Measurements from ENCODE around the gene AMBN.

AMBN gene

GRCh38 chr4:70583952-70584834, 7.9 kb upstream of the AMBN start:
- Histone ChIP-seq H3K4me1 (no peaks in the 10 kb centered on the region), H3K4me3 (ENCODE audit: low read depth, low read length) (no peak overlapping the region), H3K36me3 (no peaks in the 10 kb centered on the region), H3K9me3 (no peaks in the 10 kb centered on the region), H3K27me3 (no peaks in the 10 kb centered on the region)
- TF ChIP-seq, protein P1, sequence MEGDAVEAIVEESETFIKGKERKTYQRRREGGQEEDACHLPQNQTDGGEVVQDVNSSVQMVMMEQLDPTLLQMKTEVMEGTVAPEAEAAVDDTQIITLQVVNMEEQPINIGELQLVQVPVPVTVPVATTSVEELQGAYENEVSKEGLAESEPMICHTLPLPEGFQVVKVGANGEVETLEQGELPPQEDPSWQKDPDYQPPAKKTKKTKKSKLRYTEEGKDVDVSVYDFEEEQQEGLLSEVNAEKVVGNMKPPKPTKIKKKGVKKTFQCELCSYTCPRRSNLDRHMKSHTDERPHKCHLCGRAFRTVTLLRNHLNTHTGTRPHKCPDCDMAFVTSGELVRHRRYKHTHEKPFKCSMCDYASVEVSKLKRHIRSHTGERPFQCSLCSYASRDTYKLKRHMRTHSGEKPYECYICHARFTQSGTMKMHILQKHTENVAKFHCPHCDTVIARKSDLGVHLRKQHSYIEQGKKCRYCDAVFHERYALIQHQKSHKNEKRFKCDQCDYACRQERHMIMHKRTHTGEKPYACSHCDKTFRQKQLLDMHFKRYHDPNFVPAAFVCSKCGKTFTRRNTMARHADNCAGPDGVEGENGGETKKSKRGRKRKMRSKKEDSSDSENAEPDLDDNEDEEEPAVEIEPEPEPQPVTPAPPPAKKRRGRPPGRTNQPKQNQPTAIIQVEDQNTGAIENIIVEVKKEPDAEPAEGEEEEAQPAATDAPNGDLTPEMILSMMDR (IDR thresholded peaks at IDR 0.05; ENCODE audit: low read depth, low read length): no peak
- no peak for DNase-seq

DNA sequence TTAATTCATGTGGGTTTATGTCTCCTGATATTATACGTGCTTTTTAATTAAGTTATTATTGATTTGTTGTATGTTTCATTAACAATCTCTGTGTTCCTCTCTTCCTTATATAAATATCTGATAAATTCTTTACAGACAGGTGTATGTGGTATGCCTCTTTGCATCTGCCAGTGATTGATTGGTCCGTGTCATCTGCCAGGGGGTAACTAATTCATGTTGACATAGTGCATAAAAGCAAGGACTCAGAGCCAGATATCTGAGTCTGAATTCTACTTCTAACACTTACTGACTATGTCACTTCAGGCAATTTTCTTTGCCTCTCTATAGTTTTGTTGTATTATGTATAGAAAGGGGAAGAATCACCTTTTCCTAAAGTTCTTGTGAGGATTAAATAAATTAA, 5.2 kb upstream of the AMBN start:
- Histone ChIP-seq H3K27me3 (no peaks in the 10 kb centered on the region), H3K36me3 (no peaks in the 10 kb centered on the region), H3K9me3 (no peaks in the 10 kb centered on the region), H3K4me3 (ENCODE audit: low read depth, low read length) (no peak overlapping the region), H3K4me1 (no peaks in the 10 kb centered on the region)
- no peak for DNase-seq
- TF ChIP-seq, protein P1 (IDR thresholded peaks at IDR 0.05; ENCODE audit: low read depth, low read length): no peak

DNA sequence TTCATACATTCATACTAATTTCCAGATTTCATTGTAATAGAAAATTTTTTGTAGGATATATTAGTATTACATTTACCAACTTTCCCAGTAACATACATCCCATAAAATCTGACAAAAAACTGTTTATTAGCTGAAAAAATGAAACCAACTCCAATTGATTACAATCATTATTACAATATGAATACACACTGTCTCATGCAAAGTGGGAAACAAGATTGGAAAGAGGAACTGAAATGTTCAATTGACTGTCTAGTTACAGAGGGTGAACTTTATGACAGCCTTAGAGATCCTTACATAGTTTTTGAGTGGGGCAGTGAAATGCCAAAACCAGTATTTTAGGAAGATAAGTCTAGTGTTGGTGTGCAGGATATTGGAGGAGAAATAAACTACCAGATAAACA, 2.3 kb upstream of the AMBN start:
- DNase-seq: no peak
- Histone ChIP-seq H3K9me3 (no peaks in the 10 kb centered on the region), H3K4me1 (no peaks in the 10 kb centered on the region), H3K4me3 (ENCODE audit: low read depth, low read length) (no peak overlapping the region), H3K27me3 (peaks cover 5% of the 10 kb centered on the region; the same call in 1 of the 2 replicates), H3K36me3 (no peaks in the 10 kb centered on the region)
- TF ChIP-seq, protein P1 (IDR thresholded peaks at IDR 0.05; ENCODE audit: low read depth, low read length): no peak

- no peaks in the 10 kb centered on the region for H3K9me3 ChIP-seq
- DNase-seq: no peak
- TF ChIP-seq, protein P1 (IDR thresholded peaks at IDR 0.05; ENCODE audit: low read depth, low read length): no peak
- H3K4me3 ChIP-seq (ENCODE audit: low read depth, low read length): no peak overlapping the region
- no peaks in the 10 kb centered on the region for H3K36me3 ChIP-seq
- H3K4me1 ChIP-seq: no peaks in the 10 kb centered on the region
- peaks cover 5% of the 10 kb centered on the region; the same call in 1 of the 2 replicates for H3K27me3 ChIP-seq
Observed at GRCh38 chr4:70594196-70594595, 2.1 kb downstream of the AMBN start.

DNA sequence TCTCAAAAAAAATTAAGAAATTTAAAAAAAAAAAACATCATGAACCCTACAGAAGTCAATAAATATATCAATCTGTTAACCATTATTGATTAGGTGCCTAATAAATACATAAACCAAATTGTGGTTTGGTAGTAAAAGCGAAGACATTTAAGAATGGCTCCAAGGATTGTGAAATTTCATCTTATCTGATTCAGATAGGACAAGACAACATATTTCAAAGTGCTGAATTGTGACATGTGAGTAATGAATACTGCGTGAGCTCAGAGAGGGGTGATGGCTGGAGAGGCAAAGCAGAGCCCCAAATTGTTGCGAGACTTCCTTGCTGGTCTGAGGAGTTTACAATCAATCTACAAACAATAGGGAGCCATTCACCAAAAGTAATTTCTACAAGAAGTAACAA, 8.2 kb downstream of the AMBN start:
- Histone ChIP-seq H3K36me3 (no peaks in the 10 kb centered on the region), H3K4me3 (ENCODE audit: low read depth, low read length) (no peak overlapping the region), H3K4me1 (0 out of 2 replicates have a peak, but pooled peaks cover 2% of the 10 kb centered on the region), H3K9me3 (no peaks in the 10 kb centered on the region), H3K27me3 (no peaks in the 10 kb centered on the region; the same call in 1 of the 2 replicates)
- TF ChIP-seq, protein P1 (IDR thresholded peaks at IDR 0.05; ENCODE audit: low read depth, low read length): no peak
- DNase-seq: no peak

GRCh38 chr4:70600977-70601376, 8.9 kb downstream of the AMBN start:
- H3K36me3 ChIP-seq: no peaks in the 10 kb centered on the region
- 0 out of 2 replicates have a peak, but pooled peaks cover 2% of the 10 kb centered on the region for H3K4me1 ChIP-seq
- TF ChIP-seq, protein P1 (IDR thresholded peaks at IDR 0.05; ENCODE audit: low read depth, low read length): no peak
- H3K27me3 ChIP-seq: no peaks in the 10 kb centered on the region; the same call in 1 of the 2 replicates
- no peak overlapping the region for H3K4me3 ChIP-seq (ENCODE audit: low read depth, low read length)
- no peaks in the 10 kb centered on the region for H3K9me3 ChIP-seq
- DNase-seq: no peak
